Measurements from ENCODE around the gene HDAC7.
A peak's percentile ranks its signal among the peaks of the same experiment; 100 is the strongest.

The HDAC7 gene

GRCh38 chr12:47777741-47778558, 41.8 kb downstream of the HDAC7 start:
- peak; percentile 99 for DNase-seq (ENCODE audit: low spot score)

GRCh38 chr12:47777151-47777550, 42.6 kb downstream of the HDAC7 start:
- no peak for DNase-seq (ENCODE audit: low spot score)

- DNase-seq (ENCODE audit: low spot score), result peak; percentile 58
Observed at GRCh38 chr12:47776471-47777143, 43.1 kb downstream of the HDAC7 start.

- DNase-seq (ENCODE audit: low spot score), result peak; percentile 80
Observed at GRCh38 chr12:47775100-47775911, 44.4 kb downstream of the HDAC7 start.

- DNase-seq (ENCODE audit: low spot score), result no peak
Observed at GRCh38 chr12:47774663-47775062, 45.0 kb downstream of the HDAC7 start.

- DNase-seq (ENCODE audit: low spot score), result no peak
Observed at GRCh38 chr12:47773858-47774580, 45.7 kb downstream of the HDAC7 start.

- DNase-seq (ENCODE audit: low spot score), result peak; percentile 44
Observed at GRCh38 chr12:47773062-47773857, 46.4 kb downstream of the HDAC7 start, which contains the start of gene SLC48A1. Gene SLC48A1 (plus strand): TSS chr12:47773238. CDS start chr12:47773305, 67 bp downstream.

GRCh38 chr12:47772738-47773061, 47.0 kb downstream of the HDAC7 start:
- DNase-seq (ENCODE audit: low spot score), result no peak

GRCh38 chr12:47772094-47772660, 47.5 kb downstream of the HDAC7 start:
- DNase-seq (ENCODE audit: low spot score), result peak; percentile 67

GRCh38 chr12:47771304-47771703, 48.4 kb downstream of the HDAC7 start:
- DNase-seq (ENCODE audit: low spot score), result no peak

GRCh38 chr12:47770086-47770726, 49.5 kb downstream of the HDAC7 start:
- no peak for DNase-seq (ENCODE audit: low spot score)

GRCh38 chr12:47769234-47770085, 50.2 kb downstream of the HDAC7 start:
- DNase-seq (ENCODE audit: low spot score), result no peak

GRCh38 chr12:47768323-47768811, 51.3 kb downstream of the HDAC7 start:
- no peak for DNase-seq (ENCODE audit: low spot score)

- DNase-seq (ENCODE audit: low spot score), result peak; percentile 84
Observed at GRCh38 chr12:47767216-47767724, 52.4 kb downstream of the HDAC7 start.

GRCh38 chr12:47766502-47767215, 53.0 kb downstream of the HDAC7 start:
- no peak for DNase-seq (ENCODE audit: low spot score)

- DNase-seq (ENCODE audit: low spot score), result no peak
Observed at GRCh38 chr12:47763481-47764346, 56.0 kb downstream of the HDAC7 start.

- DNase-seq (ENCODE audit: low spot score), result no peak
Observed at GRCh38 chr12:47762850-47763465, 56.7 kb downstream of the HDAC7 start.

All from pons (tissue), 1 donor.